SH-SY5Y (cell line): ENCODE data around the gene UGT1A10.
"Not testable (repeated sequence)": the region's sequence is repeated elsewhere in the genome, so short reads cannot be mapped to it uniquely, and the experiment has no call there.

Source experiments
- GATA2 ChIP-seq: IDR thresholded peaks from 2 replicates; pipeline ENCODE4 v1.6.1; 2011; ENCODE audit warnings: mild to moderate bottlenecking, low read depth, low read length
- GATA3 ChIP-seq: IDR thresholded peaks from 2 replicates; pipeline ENCODE4 v1.6.1; 2011; ENCODE audit warnings: low read depth, mild to moderate bottlenecking, low read length, moderate library complexity

Gene UGT1A10

DNA sequence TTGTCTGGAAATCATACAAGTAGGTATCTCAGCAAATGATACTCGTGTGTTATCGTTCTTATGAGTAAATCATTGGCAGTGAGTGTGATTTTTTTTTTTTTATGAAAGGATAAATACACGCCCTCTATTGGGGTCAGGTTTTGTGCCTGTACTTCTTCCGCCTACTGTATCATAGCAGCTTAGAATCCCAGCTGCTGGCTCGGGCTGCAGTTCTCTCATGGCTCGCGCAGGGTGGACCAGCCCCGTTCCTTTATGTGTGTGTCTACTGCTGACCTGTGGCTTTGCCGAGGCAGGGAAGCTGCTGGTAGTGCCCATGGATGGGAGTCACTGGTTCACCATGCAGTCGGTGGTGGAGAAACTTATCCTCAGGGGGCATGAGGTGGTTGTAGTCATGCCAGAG lies at the start of gene UGT1A10:
UGT1A10 (plus strand) TSS at position 143 of the 400 bp plus-strand sequence; CDS start at position 218, 75 bp downstream.
- not testable (repeated sequence) for TF ChIP-seq GATA2, GATA3

DNA sequence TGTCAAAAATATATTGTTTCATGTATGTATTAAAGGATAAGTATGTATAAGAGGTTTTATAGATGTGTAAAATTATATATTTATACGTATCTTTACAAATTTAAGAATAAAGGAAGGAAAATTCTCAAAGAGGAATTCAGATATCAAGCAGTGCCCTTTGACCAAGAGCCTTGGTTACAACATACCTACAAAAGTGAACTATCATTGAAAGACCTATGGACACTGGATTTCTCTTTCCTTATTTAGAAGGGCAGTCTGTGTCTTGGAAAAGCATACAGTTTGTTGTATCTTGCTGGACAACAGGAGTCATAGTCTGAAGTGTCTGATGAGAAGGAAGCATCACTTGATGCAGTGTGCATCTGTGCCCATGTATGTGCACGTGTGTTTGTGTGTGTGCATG lies 47.8 kb upstream of the UGT1A10 start:
- TF ChIP-seq GATA3 (no peak), GATA2 (no peak)

DNA sequence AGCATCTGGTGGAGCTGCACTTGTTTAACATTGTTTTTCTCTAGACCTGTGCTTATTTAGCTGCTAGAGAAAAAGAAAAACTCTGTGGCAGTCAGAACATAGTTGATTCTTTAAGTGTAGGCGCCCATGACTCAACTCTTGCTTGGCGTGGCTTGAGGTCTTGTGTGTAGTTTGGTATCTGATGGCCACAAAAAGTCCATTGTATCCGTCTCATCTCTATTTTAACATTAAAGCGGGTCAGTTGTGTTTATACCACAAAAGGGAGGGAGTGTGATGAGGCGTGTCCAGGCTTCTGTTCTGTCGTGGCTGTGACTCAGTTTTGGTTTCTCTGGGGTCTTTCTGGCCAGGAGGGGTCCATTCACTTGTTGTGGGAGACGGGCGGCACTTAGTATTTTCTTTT lies 43.0 kb upstream of the UGT1A10 start:
- no peak for TF ChIP-seq GATA2
- TF ChIP-seq GATA3 = no peak

DNA sequence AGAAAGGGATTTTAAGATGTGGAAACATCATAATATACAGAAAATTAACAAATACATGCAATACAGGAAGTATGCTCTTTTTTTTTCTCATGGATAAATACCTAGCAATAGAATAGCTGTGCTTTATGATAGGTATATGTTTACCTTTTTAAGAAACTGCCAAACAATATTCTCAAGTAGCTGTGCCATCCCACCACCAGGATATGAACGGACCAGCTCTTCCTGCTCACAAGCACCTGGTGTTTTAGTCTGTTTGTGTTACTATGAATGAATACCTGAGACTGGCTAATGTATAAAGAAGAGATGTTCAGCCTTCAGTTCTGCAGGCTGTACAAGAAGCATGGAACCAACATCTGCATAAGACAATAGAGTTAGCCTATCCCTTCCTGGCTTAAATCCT lies 38.7 kb upstream of the UGT1A10 start:
- no peak for TF ChIP-seq GATA3
- TF ChIP-seq GATA2 = no peak

DNA sequence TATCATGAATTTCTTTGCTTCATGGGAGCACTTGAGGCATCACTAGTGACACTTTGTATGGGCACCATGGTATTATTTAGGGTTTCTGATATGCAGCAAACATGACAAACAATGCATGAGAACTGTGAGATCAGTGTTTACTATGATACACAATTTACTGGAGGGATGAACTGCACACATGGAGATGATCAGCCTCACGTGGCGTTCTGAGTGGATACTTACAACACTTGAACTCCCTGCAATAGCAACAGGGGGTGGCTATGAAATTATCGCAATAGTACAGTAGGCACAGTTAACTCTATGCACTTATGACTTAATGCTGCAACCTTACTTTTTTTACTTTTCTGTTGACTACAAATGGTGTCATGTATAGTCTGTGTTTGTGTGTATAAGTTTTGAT lies 37.3 kb upstream of the UGT1A10 start:
- TF ChIP-seq GATA3 = no peak
- TF ChIP-seq GATA2 = no peak

DNA sequence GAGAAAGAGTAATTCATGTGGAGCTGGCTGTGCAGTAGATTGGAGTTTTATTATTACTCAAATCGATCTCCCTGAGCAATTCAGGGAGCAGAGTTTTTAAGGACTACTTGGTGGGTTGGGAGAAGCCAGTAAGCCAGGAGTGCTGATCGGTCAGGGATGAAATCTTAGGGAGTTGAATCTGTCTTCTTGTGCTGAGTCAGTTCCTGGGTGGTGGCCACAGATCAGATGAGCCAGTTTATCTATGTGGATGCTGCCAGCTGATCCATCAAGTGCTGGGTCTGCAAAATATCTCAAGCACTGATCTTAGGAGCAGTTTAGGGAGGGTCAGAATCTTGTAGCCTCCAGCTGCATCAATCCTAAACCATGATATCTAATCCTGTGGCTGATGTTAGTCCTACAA lies 35.9 kb upstream of the UGT1A10 start:
- TF ChIP-seq GATA3 (no peak), GATA2 (no peak)

DNA sequence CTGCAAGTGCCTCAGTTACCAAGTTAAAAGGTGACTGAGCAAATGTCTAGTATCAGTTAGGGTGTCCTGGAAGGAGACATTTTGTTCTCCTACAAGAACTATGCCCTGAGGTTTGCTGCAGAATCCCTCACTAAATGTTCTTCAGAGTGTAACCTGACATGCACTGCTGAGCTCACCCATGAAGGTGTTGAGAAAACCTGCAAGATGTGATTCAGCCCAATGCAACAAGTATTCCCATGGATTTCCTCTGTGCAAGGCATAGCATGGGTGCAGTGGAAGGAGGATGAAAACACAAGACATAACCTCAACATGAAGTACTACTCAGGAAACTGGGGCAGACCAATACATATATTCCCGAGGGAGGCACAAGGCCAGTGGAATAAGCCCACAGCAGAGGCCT lies 34.2 kb upstream of the UGT1A10 start:
- TF ChIP-seq GATA3 (no peak), GATA2 (no peak)

DNA sequence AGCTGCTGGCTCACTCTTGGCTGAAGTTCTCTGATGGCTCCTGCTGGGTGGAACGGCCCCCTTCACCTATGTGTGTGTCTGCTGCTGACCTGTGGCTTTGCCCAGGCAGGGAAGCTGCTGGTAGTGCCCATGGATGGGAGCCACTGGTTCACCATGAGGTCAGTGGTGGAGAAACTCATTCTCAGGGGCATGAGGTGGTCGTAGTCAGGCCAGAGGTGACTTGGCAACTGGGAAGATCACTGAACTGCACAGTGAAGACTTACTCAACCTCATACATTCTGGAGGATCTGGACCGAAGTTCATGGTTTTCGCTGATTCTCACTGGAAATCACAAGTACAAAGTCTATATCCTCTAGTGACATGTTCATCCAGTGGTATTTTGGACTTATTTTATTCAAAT lies 32.7 kb upstream of the UGT1A10 start:
- no peak for TF ChIP-seq GATA3
- no peak for TF ChIP-seq GATA2

DNA sequence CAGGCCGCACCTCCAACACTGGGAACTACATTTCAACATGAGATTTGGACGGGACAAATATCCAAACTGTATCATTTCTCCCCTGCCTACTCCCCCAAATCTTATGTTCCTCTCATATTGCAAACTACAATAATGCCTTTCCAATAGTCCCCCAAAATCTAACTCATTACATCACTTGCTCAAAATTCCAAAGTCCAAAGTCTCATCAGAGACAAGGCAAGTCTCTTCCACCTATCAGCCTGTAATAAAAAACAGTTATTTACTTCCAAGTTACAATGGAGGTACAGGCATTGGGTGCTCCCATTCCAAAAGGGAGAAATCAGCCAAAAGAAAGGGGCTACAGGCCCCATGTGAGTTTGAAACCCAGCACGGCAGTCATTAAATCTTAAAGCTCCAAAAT lies 31.4 kb upstream of the UGT1A10 start:
- TF ChIP-seq GATA2 = no peak
- no peak for TF ChIP-seq GATA3

DNA sequence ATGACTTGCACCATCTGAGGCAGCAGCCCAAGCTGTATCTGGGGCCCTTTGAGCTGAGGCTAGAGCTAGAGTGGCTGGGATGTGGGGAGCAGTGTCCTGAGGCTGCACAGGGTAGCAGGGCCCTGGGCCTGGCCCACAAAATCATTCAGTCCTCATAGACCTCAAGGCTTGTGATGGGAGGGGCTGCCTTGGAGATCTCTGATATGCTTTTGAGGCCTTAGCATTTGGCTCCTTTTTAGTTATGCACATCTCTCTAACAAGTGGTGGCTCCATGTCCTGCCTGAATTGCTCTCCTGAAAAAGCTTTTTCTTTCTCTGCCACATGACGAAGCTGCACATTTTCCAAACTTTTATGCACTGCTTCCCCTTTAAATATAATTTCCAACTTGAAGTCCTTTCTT lies 30.6 kb upstream of the UGT1A10 start:
- no peak for TF ChIP-seq GATA2
- TF ChIP-seq GATA3 = no peak

DNA sequence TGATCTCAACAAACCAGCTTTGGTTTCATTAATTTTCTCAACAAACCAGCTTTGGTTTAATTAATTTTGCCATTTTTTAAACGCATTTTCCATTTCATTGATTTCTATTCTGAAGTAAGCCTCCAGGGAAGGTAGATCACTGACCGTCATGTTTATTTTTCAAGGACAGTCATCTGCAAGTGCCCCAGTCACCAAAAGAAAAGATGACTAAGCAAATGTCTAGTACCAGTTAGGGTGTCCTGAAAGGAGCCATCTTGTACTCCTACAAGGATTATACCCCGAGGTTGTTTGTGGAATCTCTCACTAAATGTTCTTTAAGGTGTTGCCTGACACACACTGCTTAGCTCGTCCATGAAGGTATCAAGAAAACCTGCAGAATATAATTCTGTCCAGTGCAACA lies 25.0 kb upstream of the UGT1A10 start:
- TF ChIP-seq GATA2 (no peak), GATA3 (no peak)

DNA sequence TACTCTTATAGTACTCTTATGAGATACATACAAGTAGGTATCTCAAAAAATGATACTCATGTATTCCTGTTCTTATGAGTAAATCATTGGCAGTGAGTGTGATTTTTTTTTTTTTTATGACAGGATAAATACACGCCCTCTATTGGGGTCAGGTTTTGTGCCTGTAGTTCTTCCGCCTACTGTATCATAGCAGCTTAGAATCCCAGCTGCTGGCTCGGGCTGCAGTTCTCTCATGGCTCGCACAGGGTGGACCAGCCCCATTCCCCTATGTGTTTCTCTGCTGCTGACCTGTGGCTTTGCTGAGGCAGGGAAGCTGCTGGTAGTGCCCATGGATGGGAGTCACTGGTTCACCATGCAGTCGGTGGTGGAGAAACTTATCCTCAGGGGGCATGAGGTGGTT lies 18.8 kb upstream of the UGT1A10 start, which contains the start of gene UGT1A8:
UGT1A8 (plus strand) TSS at position 158 of the 400 bp plus-strand sequence; CDS start at position 233, 75 bp downstream.
- TF ChIP-seq GATA3, GATA2: not testable (repeated sequence)

DNA sequence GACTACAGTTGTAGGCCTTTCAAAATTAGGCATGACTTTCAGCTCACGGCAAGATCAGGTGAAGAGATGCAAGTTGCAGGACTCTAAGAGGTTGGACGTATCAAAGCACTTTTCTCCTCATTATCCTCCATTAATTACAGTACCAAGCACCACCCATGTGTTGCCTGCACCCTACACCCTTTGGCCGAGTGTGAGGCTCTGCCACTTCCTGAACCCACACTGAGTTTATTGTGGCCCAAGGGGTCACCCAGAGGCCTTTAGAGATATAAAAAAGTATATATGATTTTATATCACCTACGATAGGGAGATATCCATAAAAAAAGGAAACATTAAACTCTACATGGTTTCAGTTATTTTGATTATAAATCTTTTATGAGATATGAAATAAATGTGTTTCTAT lies 16.0 kb upstream of the UGT1A10 start:
- TF ChIP-seq GATA3 (no peak), GATA2 (no peak)

DNA sequence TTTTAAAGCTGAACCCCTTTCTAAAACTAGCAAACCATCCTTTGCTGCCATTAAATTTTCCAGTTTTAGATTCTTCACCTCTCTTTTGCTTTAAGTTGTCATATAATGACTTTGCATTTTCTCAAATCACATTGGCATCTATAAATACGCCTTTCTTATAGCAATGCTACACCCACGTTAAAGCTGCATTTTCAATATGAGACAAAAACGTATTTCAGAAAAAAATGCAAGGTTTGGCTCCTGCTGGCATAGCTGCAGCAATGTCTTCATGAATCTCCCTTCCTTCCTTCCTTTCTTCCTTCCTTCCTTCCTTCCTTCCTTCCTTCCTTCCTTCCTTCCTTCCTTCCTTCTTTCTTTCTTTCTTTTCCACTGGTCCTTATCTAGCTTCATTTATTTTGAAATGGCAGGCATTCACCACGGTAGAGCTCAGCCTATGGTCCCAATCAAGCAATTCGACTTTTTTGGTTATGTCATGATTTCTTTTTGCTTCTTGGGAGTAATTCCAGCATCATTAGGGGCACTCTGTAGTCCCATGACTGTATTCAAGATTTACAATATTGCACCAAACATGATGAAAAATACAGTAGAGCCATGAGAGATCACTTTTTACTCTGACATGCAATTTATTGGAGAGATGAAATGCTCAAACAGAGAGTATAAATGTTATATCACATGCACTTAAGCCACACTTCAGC lies 8.8 kb upstream of the UGT1A10 start:
- TF ChIP-seq GATA2 (no peak), GATA3 (no peak)

DNA sequence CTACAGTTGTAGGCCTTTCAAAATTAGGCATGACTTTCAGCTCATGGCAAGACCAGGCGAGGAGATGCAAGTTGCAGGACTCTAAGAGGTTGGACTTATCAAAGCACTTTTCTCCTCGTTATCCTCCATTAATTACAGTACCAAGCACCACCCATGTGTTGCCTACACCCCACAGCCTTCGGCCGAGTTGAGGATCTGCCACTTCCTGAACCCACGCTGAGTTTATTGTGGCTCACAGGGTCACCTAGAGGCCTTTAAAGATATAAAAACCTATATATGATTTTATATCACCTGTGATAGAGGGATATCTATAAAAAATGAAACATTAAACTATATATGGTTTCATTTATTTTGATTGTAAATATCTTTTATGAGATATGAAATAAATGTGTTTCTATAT lies 2.6 kb downstream of the UGT1A10 start:
- no peak for TF ChIP-seq GATA3
- TF ChIP-seq GATA2 = no peak

DNA sequence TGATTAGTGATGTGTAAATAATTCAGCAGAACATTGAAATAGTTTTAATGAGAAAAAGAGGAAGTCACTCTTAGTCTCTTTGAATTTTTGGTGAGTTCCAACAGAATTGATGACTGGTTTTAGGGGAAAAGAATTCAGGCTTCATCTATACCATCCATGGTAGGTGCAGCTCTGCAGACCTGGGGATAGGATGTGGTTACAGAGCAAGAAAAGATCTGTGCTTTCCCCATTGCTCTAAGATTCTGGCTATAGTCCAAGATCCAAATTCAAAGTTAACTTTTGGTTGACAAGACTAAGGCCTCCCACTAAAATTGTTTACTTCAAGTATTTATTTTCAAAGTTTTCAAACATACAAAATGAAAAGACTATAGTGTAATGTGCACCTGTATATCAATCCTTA lies 3.6 kb downstream of the UGT1A10 start:
- TF ChIP-seq GATA3 = no peak
- no peak for TF ChIP-seq GATA2

DNA sequence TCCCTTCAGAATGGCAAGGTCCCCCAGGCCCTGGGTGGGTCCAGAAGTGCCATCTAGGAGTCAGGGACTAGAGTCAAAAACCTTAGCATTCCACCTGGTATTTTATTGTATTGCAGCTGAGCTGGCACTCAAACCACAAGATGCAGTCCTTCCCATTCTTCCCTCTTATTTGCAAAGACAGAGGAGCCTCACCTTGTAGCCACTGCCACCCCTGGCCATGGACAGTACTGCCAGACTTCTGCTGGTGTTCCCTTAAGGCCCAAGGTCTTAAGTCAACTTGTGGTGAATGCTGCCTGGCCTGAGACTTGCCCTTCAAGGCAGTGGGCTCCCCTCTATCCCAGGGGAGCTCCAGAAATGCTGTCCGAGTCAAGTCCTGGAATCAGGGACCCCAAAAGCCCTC lies 6.9 kb downstream of the UGT1A10 start:
- TF ChIP-seq GATA3 = no peak
- no peak for TF ChIP-seq GATA2
